HL-60 (cell line): ENCODE data around the gene FSIP1.

Experiments
- DNase-seq, 2 experiments: peaks; one replicate each; pipeline ENCODE4 v3.0.0-alpha.2; 2010 to 2020; ENCODE audit warnings: low read depth in 1 of 2, low spot score in 1 of 2
- H3K27ac ChIP-seq: fragments of 250-450 bp; sonication (Bioruptor Pico); replicated peaks from 2 replicates; pipeline ENCODE4 v1.5.1; 2020; ENCODE audit warnings: mild to moderate bottlenecking, moderate library complexity
- H3K27me3 ChIP-seq: fragments of 250-450 bp; sonication (Bioruptor Pico); 2 replicates; pipeline ENCODE4 v1.5.1; 2021; ENCODE audit warnings: mild to moderate bottlenecking, moderate library complexity; ENCODE audit not compliant: insufficient read depth, poor library complexity, severe bottlenecking
- H3K4me3 ChIP-seq: replicated peaks from 2 replicates; pipeline ENCODE4 v1.5.1; 2011; ENCODE audit warnings: mild to moderate bottlenecking, control low read depth, low read length; ENCODE audit not compliant: insufficient read depth
- GABPA ChIP-seq: IDR thresholded peaks from 2 replicates; pipeline ENCODE4 v1.6.1; 2012; ENCODE audit warnings: low read depth
- POLR2AphosphoS5 ChIP-seq: IDR thresholded peaks from 2 replicates; pipeline ENCODE4 v1.6.1; 2012; ENCODE audit warnings: low read depth
- SPI1 ChIP-seq: IDR thresholded peaks from 2 replicates; pipeline ENCODE4 v1.6.1; 2012; ENCODE audit warnings: low read depth, mild to moderate bottlenecking, borderline replicate concordance
- TF ChIP-seq, protein P1 (sequence below): IDR thresholded peaks from one replicate; pipeline ENCODE4 v1.5.1; 2011; ENCODE audit warnings: low read length, control low read depth, inconsistent platforms; ENCODE audit not compliant: insufficient read depth
- TF ChIP-seq, protein P2 (sequence below): IDR thresholded peaks from 2 replicates; pipeline ENCODE4 v1.6.1; 2012; ENCODE audit warnings: low read depth; ENCODE audit not compliant: insufficient replicate concordance

Gene FSIP1

DNA sequence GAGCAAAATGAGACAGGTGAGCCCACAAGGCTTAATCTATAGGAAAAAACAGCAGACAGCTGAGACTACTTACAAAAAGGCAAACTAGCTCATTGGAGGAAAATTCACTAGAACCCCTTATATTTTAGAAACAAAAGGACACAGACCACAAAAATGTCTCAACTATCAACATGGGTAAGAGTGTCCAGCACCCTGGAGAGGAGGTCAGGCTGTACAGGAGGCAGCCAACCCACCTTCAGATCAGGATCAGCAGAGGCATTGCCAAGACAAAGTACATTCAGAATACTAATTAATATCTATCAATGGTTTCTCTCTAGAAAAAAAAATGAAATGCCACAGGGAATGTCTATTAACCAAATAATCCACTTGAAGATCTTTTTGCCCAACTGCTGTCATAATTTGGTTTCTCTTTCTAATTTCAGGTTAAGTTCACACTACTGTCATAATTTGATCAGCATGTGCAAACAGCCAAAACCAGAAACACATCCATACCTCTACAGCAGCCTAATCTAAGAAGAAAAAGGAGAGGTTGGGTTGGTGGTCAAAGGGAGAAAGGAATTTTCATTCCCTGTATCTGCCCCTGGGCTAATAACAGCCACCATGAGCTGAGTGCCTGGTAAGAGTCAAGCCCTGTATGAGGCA, 227.8 kb downstream of the FSIP1 start:
- no peak for DNase-seq
- TF ChIP-seq, protein P1, sequence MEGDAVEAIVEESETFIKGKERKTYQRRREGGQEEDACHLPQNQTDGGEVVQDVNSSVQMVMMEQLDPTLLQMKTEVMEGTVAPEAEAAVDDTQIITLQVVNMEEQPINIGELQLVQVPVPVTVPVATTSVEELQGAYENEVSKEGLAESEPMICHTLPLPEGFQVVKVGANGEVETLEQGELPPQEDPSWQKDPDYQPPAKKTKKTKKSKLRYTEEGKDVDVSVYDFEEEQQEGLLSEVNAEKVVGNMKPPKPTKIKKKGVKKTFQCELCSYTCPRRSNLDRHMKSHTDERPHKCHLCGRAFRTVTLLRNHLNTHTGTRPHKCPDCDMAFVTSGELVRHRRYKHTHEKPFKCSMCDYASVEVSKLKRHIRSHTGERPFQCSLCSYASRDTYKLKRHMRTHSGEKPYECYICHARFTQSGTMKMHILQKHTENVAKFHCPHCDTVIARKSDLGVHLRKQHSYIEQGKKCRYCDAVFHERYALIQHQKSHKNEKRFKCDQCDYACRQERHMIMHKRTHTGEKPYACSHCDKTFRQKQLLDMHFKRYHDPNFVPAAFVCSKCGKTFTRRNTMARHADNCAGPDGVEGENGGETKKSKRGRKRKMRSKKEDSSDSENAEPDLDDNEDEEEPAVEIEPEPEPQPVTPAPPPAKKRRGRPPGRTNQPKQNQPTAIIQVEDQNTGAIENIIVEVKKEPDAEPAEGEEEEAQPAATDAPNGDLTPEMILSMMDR: no peak
- TF ChIP-seq, protein P2, sequence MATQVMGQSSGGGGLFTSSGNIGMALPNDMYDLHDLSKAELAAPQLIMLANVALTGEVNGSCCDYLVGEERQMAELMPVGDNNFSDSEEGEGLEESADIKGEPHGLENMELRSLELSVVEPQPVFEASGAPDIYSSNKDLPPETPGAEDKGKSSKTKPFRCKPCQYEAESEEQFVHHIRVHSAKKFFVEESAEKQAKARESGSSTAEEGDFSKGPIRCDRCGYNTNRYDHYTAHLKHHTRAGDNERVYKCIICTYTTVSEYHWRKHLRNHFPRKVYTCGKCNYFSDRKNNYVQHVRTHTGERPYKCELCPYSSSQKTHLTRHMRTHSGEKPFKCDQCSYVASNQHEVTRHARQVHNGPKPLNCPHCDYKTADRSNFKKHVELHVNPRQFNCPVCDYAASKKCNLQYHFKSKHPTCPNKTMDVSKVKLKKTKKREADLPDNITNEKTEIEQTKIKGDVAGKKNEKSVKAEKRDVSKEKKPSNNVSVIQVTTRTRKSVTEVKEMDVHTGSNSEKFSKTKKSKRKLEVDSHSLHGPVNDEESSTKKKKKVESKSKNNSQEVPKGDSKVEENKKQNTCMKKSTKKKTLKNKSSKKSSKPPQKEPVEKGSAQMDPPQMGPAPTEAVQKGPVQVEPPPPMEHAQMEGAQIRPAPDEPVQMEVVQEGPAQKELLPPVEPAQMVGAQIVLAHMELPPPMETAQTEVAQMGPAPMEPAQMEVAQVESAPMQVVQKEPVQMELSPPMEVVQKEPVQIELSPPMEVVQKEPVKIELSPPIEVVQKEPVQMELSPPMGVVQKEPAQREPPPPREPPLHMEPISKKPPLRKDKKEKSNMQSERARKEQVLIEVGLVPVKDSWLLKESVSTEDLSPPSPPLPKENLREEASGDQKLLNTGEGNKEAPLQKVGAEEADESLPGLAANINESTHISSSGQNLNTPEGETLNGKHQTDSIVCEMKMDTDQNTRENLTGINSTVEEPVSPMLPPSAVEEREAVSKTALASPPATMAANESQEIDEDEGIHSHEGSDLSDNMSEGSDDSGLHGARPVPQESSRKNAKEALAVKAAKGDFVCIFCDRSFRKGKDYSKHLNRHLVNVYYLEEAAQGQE: no peak
- TF ChIP-seq POLR2AphosphoS5 (no peak), SPI1 (no peak), GABPA (no peak)
- Histone ChIP-seq H3K27ac (no peak overlapping the region), H3K4me3 (no peak overlapping the region), H3K27me3 (no peaks in the 10 kb centered on the region)

DNA sequence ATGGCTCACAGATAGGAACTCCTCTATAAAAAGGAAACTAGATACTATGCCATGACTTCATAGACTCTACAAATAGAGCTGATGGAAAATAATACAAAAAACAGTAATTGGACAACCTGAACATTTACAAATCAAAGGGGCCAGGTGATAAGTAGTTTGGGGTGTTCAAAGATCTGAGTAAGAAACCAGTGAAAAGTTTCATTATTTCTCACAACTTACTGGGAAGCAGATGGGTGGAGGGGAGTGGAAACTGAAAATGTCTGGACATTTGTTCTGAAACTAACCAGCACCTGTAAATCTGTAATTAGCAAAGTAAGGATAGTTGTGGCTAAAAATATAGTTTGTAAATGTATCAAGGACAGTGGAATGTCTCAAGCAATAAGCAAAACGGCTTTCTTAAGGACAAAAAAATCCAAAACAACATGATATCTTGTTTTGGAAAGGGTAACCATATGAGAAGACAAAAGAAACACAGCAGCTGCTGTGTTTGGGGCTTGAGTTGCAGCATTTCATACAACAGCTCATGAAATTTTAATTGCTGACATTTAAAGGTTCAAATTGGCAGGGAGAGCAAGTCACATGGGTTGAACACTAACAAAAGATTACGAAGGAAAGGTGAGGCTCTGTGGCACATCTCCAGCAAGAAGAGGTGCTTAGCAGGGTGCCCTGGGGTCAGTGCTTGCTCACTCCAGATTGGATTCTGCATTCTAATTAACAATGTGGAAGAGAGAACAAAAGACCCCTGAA, 228.5 kb downstream of the FSIP1 start:
- TF ChIP-seq, protein P2: no peak
- TF ChIP-seq SPI1 (no peak), GABPA (no peak), POLR2AphosphoS5 (no peak)
- TF ChIP-seq, protein P1: no peak
- no peak for DNase-seq
- Histone ChIP-seq H3K27ac (no peak overlapping the region), H3K4me3 (no peak overlapping the region), H3K27me3 (no peaks in the 10 kb centered on the region)

DNA sequence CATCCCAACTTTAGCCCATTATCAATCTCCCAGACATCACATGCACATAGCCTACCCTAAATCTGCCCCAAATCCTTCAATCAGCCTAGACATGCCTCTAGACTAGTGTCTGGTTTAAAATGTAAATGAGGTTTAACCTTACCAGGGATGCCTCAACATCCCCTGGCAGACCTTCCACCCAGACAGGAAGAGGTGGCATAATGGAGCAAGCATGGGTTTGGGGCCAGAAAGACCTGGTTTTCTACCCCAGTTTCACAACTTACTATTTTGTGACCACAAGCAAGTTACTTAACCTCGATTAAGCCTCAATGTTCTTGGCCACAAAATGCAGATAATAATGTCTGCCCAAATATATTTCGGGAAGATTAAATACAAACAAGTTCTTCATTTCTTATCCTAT, 230.1 kb downstream of the FSIP1 start:
- Histone ChIP-seq H3K4me3 (no peak overlapping the region), H3K27ac (no peak overlapping the region), H3K27me3 (no peaks in the 10 kb centered on the region)
- DNase-seq: peak; percentile 49 to 75
- TF ChIP-seq, protein P2: no peak
- peak; percentile 54; the same call in 1 of the 2 replicates for TF ChIP-seq POLR2AphosphoS5
